T-helper 17 cell (primary cell): ENCODE results near the gene SHISA7. TPM values are rescaled to one million over a fixed set of nuclear protein-coding genes. Genes with fewer than 3 reads are reported as not detected.

ENCODE experiments used
- ATAC-seq: fragments of 150-1000 bp; cut with Tn5 transposase; 2 replicates; pipeline ENCODE4 v1.10.0; 2021; ENCODE audit warnings: mild to moderate bottlenecking, moderate library complexity
- DNase-seq, 3 donors: peaks; one replicate each; pipeline versions ENCODE4 v3.0.0 to v3.0.0-alpha.2; 2020 to 2021
- H3K9me3 ChIP-seq: one replicate; pipeline ENCODE4 v1.7.0; 2013; ENCODE audit warnings: low read length, mild to moderate bottlenecking; ENCODE audit not compliant: control insufficient read depth, poor library complexity, severe bottlenecking
- H3K27ac Mint-ChIP-seq: one replicate; pipeline ENCODE4 v1.8.0; 2022; ENCODE audit warnings: mild to moderate bottlenecking, moderate library complexity, mixed read lengths
- H3K27me3 Mint-ChIP-seq: one replicate; pipeline ENCODE4 v1.8.0; 2022; ENCODE audit warnings: mixed read lengths
- H3K36me3 Mint-ChIP-seq: one replicate; pipeline ENCODE4 v1.8.0; 2022; ENCODE audit warnings: low read depth, mixed read lengths
- H3K4me1 Mint-ChIP-seq: one replicate; pipeline ENCODE4 v1.8.0; 2022; ENCODE audit warnings: mild to moderate bottlenecking, mixed read lengths
- H3K4me3 Mint-ChIP-seq: one replicate; pipeline ENCODE4 v1.8.0; 2022; ENCODE audit warnings: mild to moderate bottlenecking, moderate library complexity, mixed read lengths
- total RNA-seq, 4 donors: library from RNA in 2 of 4; stranded (reverse) in 2 of 4; gene quantifications; one replicate each; pipeline ENCODE4 v1.2.3 and lab custom pipeline; 2022 to 2026

Gene SHISA7
- total RNA-seq, 2 donors from 2014 or later = not detected

DNA sequence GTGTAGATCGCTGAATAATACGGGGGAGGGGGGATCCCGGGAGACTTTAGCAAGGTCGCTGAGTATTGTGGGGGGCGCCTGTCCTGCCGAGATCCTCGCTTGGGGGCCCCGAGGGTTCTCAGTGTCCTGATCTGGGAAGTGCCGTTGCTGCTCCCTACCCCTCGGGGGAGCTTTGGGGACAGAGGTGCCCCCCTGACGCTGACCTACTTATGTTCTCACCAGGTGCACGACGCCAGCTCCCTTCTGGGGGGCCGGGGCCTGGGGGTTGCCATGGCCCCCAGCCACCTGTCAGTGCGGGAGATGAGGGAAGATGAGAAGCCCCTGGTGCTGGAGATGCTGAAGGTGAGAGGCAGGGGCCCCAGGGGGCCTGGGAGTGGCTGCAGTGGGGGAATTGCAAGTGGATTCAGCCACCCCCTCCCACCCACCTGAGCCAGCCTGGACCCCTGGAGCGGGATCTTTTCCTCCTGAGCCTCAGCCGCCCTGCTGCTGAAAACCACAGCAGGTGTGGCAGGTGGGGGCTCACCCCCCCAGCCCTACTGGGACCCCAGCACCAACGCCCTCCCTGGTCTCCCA is 42.4 kb upstream of the SHISA7 start:
- no peak for DNase-seq
- peak; percentile 20 for ATAC-seq
- peaks cover 3% of the 10 kb centered on the region for H3K4me1 Mint-ChIP-seq
- H3K9me3 ChIP-seq = no peaks in the 10 kb centered on the region
- H3K27me3 Mint-ChIP-seq = no peaks in the 10 kb centered on the region
- no peaks in the 10 kb centered on the region for H3K36me3 Mint-ChIP-seq
- peak overlapping the region; percentile 89 for H3K27ac Mint-ChIP-seq
- peak overlapping the region; percentile 82 for H3K4me3 Mint-ChIP-seq

DNA sequence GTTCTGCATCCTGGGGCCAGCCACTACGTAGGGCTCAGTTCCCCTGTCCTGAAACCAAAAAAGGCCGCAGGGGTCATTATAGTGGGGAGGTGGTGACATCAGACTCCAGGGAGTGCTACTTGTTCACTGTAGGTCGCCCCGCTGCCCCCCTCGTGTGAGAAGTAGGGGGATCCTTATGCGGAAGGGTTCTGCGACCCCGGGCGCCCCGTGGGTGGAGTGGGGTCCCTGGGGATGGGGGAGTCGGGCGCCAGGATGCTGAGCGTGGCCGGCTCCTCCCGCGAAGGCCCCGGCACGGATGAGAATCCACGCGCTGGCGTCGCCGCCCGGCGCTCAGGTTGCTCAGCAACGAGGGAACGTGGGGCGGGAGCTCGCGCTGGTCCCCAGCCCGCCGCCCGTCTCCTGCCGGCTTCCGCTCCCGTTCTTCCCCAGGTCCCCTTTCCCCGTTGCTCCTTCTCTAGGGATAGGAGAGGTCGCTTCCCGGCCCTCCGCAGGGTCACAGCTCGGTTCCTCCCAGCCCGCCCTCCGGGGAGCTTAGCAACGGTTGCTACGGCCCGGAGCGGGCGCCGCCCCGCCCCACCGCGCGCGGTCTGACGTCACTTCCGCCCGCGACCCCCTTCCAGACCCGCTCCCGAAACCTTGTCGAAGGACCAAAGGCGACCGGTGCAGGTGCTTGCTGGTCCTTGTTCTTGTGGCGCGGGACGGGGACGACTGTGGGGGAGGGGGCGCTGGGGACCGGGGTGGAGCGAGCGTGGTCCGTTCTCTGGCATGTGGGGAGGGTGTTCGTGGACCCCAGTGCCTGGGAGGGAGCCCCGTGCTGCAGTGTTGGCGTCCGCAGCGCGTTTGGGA is 41.7 kb upstream of the SHISA7 start, which contains the start of gene NAT14:
Gene NAT14 (plus strand): TSS at position 596 of the 846 bp plus-strand sequence. CDS start 521 bp downstream, outside the sequence.
- Mint-ChIP-seq H3K27me3 (no peaks in the 10 kb centered on the region), H3K36me3 (no peaks in the 10 kb centered on the region), H3K4me1 (peaks cover 6% of the 10 kb centered on the region), H3K4me3 (peak within 1 kb of the TSS; percentile 82), H3K27ac (peak within 1 kb of the TSS; percentile 89)
- ATAC-seq (peak; percentile 75), DNase-seq (peak; percentile 54 to 58 (median 56))
- H3K9me3 ChIP-seq = no peaks in the 10 kb centered on the region

DNA sequence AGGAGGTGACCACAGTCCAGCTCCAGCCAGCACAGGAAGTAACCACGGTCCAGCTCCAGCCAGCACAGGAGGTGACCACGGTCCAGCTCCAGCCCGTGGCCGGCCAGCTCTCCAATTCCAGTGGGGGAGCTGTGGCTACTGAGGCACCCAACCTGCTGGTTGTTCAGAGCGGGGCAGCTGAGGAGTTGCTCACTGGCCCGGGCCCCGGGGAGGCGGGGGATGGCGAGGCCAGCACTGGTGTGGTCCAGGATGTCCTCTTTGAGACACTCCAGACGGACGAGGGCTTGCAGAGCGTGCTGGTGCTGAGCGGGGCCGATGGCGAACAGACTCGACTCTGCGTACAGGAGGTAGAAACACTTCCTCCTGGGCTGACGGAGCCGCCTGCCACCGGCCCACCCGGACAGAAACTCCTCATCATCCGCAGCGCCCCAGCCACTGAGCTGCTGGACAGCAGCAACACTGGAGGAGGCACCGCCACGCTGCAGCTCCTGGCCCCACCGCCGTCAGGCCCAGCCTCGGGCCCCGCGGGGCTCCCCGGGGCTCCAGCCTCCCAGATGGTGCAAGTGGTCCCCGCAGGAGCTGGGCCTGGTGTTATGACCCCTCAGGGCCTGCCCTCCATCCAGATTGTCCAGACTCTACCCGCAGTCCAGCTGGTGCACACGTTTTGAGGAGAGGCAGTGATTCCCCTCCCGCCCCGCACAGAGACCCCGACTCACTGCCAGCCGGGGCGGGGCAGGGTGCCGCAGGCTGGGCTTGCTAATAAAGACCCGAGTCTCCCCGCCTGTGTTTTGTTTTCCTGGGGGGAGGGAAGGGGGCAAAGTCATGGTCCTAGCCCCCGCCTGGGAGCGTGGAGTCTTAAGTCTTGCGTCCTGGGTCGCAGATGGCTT is 40.8 kb upstream of the SHISA7 start:
- no peak for DNase-seq
- Mint-ChIP-seq H3K4me3 (peak overlapping the region; percentile 82), H3K4me1 (peaks cover 14% of the 10 kb centered on the region), H3K27me3 (no peaks in the 10 kb centered on the region), H3K27ac (peak overlapping the region; percentile 89), H3K36me3 (no peaks in the 10 kb centered on the region)
- no peaks in the 10 kb centered on the region for H3K9me3 ChIP-seq
- ATAC-seq = no peak

DNA sequence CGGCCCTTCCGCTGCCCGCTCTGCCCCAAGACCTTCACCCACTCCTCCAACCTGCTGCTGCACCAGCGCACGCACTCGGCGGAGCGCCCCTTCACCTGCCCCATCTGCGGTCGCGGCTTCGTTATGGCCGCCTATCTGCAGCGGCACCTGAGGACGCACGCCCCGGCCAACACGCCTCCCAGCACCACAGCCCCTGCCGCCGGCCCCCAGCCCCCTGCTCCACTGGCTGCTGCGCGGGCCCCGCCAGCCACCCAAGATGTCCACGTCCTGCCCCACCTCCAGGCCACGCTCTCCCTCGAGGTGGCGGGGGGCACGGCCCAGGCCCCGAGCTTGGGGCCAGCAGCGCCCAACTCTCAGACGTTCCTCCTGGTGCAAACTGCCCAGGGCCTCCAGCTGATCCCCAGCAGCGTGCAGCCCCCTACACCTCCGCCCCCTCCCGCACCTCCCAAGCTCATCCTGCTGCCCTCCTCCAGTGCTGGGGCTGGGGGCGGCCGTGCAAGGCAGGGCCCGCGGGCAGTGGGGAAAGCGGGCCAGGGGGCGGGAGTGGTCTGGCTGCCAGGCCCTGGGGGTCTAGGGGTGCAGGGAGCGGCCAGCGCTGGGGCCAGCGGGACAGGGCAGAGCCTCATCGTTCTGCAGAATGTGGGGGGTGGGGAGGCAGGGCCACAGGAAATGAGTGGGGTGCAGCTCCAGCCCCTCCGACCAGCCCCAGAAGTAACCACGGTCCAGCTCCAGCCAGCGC is 40.0 kb upstream of the SHISA7 start:
- ATAC-seq (no peak), DNase-seq (no peak)
- H3K9me3 ChIP-seq = no peaks in the 10 kb centered on the region
- H3K27ac Mint-ChIP-seq = no peak overlapping the region
- peaks cover 2% of the 10 kb centered on the region for H3K36me3 Mint-ChIP-seq
- no peaks in the 10 kb centered on the region for H3K27me3 Mint-ChIP-seq
- H3K4me3 Mint-ChIP-seq = no peak overlapping the region
- H3K4me1 Mint-ChIP-seq = peaks cover 21% of the 10 kb centered on the region

DNA sequence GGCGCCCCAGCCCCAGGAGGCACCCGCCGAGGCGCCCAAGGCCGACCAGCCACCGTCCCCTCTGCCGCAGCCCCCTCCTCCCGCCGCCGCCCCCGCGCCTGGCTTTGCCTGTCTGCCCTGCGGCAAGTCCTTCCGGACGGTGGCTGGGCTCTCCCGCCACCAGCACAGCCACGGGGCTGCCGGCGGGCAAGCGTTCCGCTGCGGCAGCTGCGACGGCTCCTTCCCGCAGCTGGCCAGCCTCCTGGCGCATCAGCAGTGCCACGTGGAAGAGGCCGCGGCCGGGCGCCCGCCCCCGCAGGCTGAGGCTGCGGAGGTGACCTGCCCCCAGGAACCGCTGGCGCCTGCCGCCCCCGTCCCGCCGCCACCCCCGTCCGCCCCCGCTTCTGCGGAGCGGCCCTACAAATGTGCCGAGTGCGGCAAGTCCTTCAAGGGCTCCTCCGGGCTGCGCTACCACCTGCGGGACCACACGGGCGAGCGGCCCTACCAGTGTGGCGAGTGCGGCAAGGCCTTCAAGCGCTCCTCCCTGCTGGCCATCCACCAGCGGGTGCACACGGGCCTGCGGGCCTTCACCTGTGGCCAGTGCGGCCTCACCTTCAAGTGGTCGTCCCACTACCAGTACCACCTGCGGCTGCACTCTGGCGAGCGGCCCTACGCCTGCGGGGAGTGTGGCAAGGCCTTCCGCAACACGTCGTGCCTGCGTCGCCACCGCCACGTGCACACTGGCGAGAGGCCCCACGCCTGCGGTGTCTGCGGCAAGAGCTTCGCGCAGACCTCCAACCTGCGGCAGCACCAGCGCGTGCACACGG is 39.3 kb upstream of the SHISA7 start:
- H3K4me3 Mint-ChIP-seq = no peak overlapping the region
- no peaks in the 10 kb centered on the region for H3K9me3 ChIP-seq
- no peaks in the 10 kb centered on the region for H3K27me3 Mint-ChIP-seq
- H3K36me3 Mint-ChIP-seq = peaks cover 2% of the 10 kb centered on the region
- no peak for DNase-seq
- H3K4me1 Mint-ChIP-seq = peaks cover 26% of the 10 kb centered on the region
- ATAC-seq = no peak
- H3K27ac Mint-ChIP-seq = no peak overlapping the region

DNA sequence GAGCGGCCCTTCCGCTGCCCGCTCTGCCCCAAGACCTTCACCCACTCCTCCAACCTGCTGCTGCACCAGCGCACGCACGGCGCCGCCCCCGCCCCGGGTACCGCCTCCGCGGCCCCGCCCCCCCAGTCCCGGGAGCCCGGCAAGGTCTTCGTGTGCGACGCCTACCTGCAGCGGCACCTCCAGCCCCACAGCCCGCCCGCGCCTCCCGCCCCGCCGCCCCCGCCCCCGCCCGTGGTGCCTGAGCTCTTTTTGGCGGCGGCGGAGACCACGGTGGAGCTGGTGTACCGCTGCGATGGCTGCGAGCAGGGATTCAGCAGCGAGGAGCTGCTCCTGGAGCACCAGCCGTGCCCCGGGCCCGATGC is 38.7 kb upstream of the SHISA7 start:
- Mint-ChIP-seq H3K4me1 (peaks cover 26% of the 10 kb centered on the region), H3K36me3 (peaks cover 2% of the 10 kb centered on the region), H3K4me3 (no peak overlapping the region), H3K27me3 (no peaks in the 10 kb centered on the region), H3K27ac (no peak overlapping the region)
- no peaks in the 10 kb centered on the region for H3K9me3 ChIP-seq
- DNase-seq = no peak
- ATAC-seq = no peak

DNA sequence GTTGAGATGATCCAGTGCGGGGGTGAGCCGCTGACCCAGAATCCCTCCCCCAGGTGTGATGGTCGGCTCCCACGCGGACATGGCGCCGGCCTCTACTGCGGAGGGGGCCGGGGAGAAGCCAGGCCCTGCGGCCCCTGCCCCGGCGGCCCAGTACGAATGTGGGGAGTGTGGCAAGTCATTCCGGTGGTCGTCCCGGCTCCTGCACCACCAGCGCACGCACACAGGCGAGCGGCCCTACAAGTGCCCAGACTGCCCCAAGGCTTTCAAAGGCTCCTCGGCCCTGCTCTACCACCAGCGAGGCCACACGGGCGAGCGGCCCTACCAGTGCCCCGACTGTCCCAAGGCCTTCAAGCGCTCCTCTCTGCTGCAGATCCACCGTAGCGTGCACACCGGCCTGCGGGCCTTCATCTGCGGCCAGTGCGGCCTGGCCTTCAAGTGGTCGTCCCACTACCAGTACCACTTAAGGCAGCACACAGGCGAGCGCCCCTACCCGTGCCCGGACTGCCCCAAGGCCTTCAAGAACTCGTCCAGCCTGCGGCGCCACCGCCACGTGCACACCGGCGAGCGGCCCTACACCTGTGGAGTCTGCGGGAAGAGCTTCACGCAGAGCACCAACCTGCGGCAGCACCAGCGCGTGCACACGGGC is 38.2 kb upstream of the SHISA7 start:
- H3K36me3 Mint-ChIP-seq = peaks cover 2% of the 10 kb centered on the region

DNA sequence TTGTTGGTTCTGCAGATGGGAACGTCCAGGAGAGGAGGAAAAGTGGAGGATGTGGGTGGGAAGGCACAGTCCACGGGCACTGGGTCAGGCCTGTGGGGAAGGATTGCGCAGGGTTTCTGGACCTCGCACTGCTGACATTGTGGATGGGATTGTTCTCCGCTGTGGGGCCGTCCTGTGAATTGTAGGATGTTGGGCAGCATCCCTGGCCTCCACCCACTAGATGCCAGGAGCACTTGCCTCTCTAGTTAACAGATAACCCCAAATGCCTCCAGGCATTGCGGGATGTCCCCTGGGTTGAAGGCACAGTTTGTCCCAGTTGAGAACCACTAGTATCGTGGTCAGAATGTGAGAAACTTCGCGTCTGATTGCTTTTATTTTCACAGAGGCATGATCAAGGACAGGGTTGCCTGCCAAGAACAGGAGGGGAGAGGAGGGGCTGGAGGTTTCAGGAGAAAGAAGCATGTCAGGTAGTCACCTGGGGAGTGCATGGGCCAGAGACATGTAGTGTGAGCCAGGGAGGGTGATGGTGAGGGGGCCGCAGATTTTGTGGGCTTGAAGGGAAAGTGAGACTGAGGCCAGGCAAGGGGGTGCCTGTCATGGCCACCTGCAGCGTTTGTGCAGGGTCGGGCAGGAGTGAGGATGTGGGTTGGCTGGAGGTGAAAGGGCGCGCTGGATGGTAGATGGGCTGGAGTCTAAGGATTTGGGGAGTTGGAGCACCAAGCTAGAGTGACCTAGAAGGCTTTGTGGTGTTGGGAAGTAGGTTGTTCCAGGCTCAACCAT is 36.5 kb upstream of the SHISA7 start:
- Mint-ChIP-seq H3K4me3 (peak overlapping the region; percentile 77), H3K4me1 (peaks cover 22% of the 10 kb centered on the region), H3K27me3 (no peaks in the 10 kb centered on the region), H3K27ac (no peak overlapping the region), H3K36me3 (peaks cover 2% of the 10 kb centered on the region)
- DNase-seq (no peak), ATAC-seq (no peak)
- H3K9me3 ChIP-seq = no peaks in the 10 kb centered on the region

More for the DNA sequence above, 38.2 kb upstream of the SHISA7 start:
- ATAC-seq = no peak
- no peak for DNase-seq
- no peaks in the 10 kb centered on the region for H3K9me3 ChIP-seq
- Mint-ChIP-seq H3K27ac (no peak overlapping the region), H3K27me3 (no peaks in the 10 kb centered on the region), H3K4me1 (peaks cover 26% of the 10 kb centered on the region), H3K4me3 (no peak overlapping the region)

DNA sequence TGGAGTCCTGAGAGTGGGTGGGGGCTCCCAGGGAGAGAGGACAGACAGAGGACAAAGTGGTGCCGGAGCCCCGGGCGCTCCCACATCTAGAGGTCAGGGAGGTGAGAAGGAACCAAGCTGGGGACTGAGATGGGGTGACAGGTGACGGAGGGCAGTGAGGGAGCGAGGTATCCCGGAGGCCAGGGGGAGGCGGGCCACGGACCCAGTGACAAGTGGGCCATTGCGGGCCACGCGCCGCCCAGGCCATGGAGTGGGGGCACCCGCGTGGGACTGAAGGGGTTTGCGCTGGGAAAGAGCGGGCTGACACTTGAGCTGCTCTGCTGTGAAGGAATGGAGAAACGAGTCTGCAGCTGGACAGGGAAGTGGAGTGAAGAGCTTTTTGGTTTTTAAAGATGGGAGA is 35.9 kb upstream of the SHISA7 start:
- Mint-ChIP-seq H3K27ac (no peak overlapping the region), H3K27me3 (no peaks in the 10 kb centered on the region), H3K4me1 (peaks cover 22% of the 10 kb centered on the region), H3K36me3 (peaks cover 2% of the 10 kb centered on the region), H3K4me3 (peak overlapping the region; percentile 77)
- DNase-seq (no peak), ATAC-seq (no peak)
- H3K9me3 ChIP-seq = no peaks in the 10 kb centered on the region

DNA sequence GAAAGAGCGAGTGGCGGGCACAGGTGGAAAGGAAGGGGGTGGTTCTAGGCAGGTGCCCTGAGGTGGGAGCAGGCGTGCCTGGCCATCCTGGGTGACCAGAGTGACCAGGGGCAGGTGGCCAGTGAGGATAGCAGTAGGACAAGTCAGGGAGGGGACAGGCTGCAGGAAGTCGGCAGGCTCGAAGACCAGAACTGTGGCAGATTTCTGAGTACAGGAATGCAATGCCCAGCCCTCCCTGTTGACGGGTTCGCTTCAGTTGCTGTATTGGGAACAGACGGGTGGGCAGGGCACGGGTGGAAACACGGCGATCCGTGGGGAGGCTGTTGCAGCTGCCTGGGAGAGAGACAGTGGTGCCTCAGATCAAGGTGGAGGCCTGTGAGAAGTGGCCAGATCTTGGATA is 35.3 kb upstream of the SHISA7 start:
- H3K27ac Mint-ChIP-seq = peak overlapping the region; percentile 51
- H3K4me3 Mint-ChIP-seq = peak overlapping the region; percentile 77
- H3K4me1 Mint-ChIP-seq = peaks cover 22% of the 10 kb centered on the region
- ATAC-seq = no peak
- no peaks in the 10 kb centered on the region for H3K9me3 ChIP-seq
- no peak for DNase-seq
- peaks cover 2% of the 10 kb centered on the region for H3K36me3 Mint-ChIP-seq
- H3K27me3 Mint-ChIP-seq = no peaks in the 10 kb centered on the region

DNA sequence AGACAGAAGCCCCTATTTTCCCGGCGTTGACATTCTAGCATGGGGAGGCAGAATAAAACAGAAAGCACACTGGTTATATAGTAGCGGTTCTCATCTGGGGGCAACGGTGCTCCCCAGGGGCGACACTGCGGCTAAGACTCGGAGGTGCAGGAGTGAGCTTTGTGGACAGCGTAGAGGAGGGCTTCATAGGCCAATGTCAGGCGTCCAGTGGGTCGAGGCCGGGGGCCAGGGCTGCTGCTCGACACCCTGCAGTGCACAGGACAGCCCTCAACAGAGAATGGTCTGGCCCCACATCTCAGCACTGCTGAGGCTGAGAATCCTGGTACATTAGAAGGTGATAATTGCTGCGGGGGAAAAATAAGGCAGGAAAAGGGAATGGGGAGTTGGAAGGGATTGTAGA is 34.8 kb upstream of the SHISA7 start:
- H3K4me3 Mint-ChIP-seq = peak overlapping the region; percentile 77
- ATAC-seq (no peak), DNase-seq (no peak)
- no peaks in the 10 kb centered on the region for H3K9me3 ChIP-seq
- H3K36me3 Mint-ChIP-seq = peaks cover 2% of the 10 kb centered on the region
- H3K27me3 Mint-ChIP-seq = no peaks in the 10 kb centered on the region
- H3K4me1 Mint-ChIP-seq = peaks cover 22% of the 10 kb centered on the region
- peak overlapping the region; percentile 51 for H3K27ac Mint-ChIP-seq
